H1 (cell line): ENCODE data around the gene PTPN18. TPM values are rescaled to one million over a fixed set of nuclear protein-coding genes. Genes with fewer than 3 reads are reported as not detected.

Experiments used
- CTCF ChIA-PET: fragments of 300-600 bp; sonication (Branson Sonifier 250); formaldehyde crosslinking; loops from one replicate; lab custom pipeline; 2021; ENCODE audit not compliant: partially characterized antibody; lab: Charles Lee
- POLR2A ChIA-PET: fragments of 300-600 bp; sonication (Branson Sonifier 250); formaldehyde crosslinking; loops from one replicate; lab custom pipeline; 2021; ENCODE audit warnings: inconsistent platforms; ENCODE audit not compliant: partially characterized antibody; lab: Charles Lee
- DNase-seq, 2 experiments: peaks; one replicate each; pipeline versions ENCODE4 v3.0.0 to v3.0.0-alpha.2; 2010 to 2022; ENCODE audit warnings: low spot score in 2 of 2, low read depth in 1 of 2, mixed read lengths in 1 of 2
- FAIRE-seq: peaks from 2 replicates; lab custom pipeline; 2011; peaks lifted over from hg19 to GRCh38; lab: Jason Lieb, UNC
- H2AFZ ChIP-seq: 2 replicates; pipeline ENCODE4 v1.8.1; 2012; ENCODE audit warnings: low read length, inconsistent platforms
- H2AK5ac ChIP-seq: 2 replicates; pipeline ENCODE4 v1.6.1; 2013; ENCODE audit warnings: low read depth, low read length
- H2BK120ac ChIP-seq: replicated peaks from 2 replicates; pipeline ENCODE3; 2013; ENCODE audit warnings: low read depth, low read length, inconsistent platforms
- H2BK12ac ChIP-seq: 2 replicates; pipeline ENCODE4 v1.6.1; 2013; ENCODE audit warnings: low read depth, low read length
- H2BK15ac ChIP-seq: 2 replicates; pipeline ENCODE4 v1.6.1; 2013; ENCODE audit warnings: low read length
- H2BK20ac ChIP-seq: 2 replicates; pipeline ENCODE4 v1.6.1; 2013; ENCODE audit warnings: low read length
- H2BK5ac ChIP-seq: 2 replicates; pipeline ENCODE4 v1.6.1; 2013; ENCODE audit warnings: low read depth, low read length
- H3K14ac ChIP-seq: 2 replicates; pipeline ENCODE4 v1.6.1; 2013; ENCODE audit warnings: inconsistent platforms; ENCODE audit not compliant: insufficient read length
- H3K18ac ChIP-seq: 2 replicates; pipeline ENCODE4 v1.6.1; 2013; ENCODE audit warnings: low read length; ENCODE audit errors: extremely low read depth
- H3K23ac ChIP-seq: 2 replicates; pipeline ENCODE4 v1.6.1; 2013; ENCODE audit warnings: inconsistent platforms; ENCODE audit not compliant: insufficient read length
- H3K23me2 ChIP-seq: 2 replicates; pipeline ENCODE4 v1.6.1; 2013; ENCODE audit warnings: low read depth, low read length
- H3K27ac ChIP-seq: 2 replicates; pipeline ENCODE4 v1.6.1; 2011; ENCODE audit warnings: low read depth, low read length, inconsistent platforms
- H3K27me3 ChIP-seq, 4 experiments: replicated peaks in 1 of 4; 1 replicate in 1 of 4; 2 replicates in 3 of 4; pipeline versions ENCODE4 v1.6.1 to v1.8.1; 2011 to 2013; ENCODE audit warnings: low read length in 3 of 4, mild to moderate bottlenecking in 3 of 4, inconsistent platforms in 2 of 4, mixed read lengths in 2 of 4, moderate library complexity in 1 of 4; ENCODE audit not compliant: control insufficient read depth in 3 of 4, insufficient read depth in 3 of 4; ENCODE audit errors: extremely low read depth in 1 of 4
- H3K36me3 ChIP-seq, 4 experiments: 2 replicates each; pipeline versions ENCODE4 v1.6.1 to v1.8.1; 2011 to 2013; ENCODE audit warnings: mild to moderate bottlenecking in 4 of 4, low read length in 3 of 4, moderate library complexity in 2 of 4, control low read depth in 1 of 4, inconsistent platforms in 1 of 4; ENCODE audit not compliant: insufficient read depth in 4 of 4, control insufficient read depth in 2 of 4
- H3K4ac ChIP-seq: replicated peaks from 2 replicates; pipeline ENCODE3; 2013; ENCODE audit warnings: low read length, low read depth, mixed read lengths, inconsistent platforms; ENCODE audit not compliant: insufficient read length
- H3K4me1 ChIP-seq, 4 experiments: replicated peaks in 1 of 4; 1 replicate in 1 of 4; 2 replicates in 3 of 4; pipeline versions ENCODE4 v1.6.1 to v1.8.1; 2011 to 2013; ENCODE audit warnings: low read length in 3 of 4, inconsistent platforms in 2 of 4, mixed read lengths in 1 of 4; ENCODE audit not compliant: insufficient read depth in 4 of 4, control insufficient read depth in 3 of 4
- H3K4me2 ChIP-seq, 2 experiments: 2 replicates each; pipeline versions ENCODE4 v1.6.1 to v1.8.1; 2011 to 2013; ENCODE audit warnings: low read depth in 2 of 2, low read length in 2 of 2, control low read depth in 1 of 2, inconsistent platforms in 1 of 2, mild to moderate bottlenecking in 1 of 2; ENCODE audit not compliant: insufficient read depth in 1 of 2
- H3K4me3 ChIP-seq, 4 experiments: fragments of 200-600, 300-600 bp in 1 of 4; sonication (generic), shearing (Covaris generic), sonication (Bioruptor Twin) in 1 of 4; 2 replicates each; pipeline versions ENCODE4 v1.5.1 to v1.8.1; 2011 to 2016; ENCODE audit warnings: low read length in 4 of 4, low read depth in 3 of 4, control low read depth in 2 of 4, inconsistent platforms in 2 of 4, mild to moderate bottlenecking in 2 of 4, mixed read lengths in 1 of 4, moderate library complexity in 1 of 4; ENCODE audit not compliant: insufficient read depth in 2 of 4; ENCODE audit errors: extremely low read depth in 1 of 4
- H3K56ac ChIP-seq: replicated peaks from 2 replicates; pipeline ENCODE3; 2013; ENCODE audit warnings: low read depth, mild to moderate bottlenecking, mixed read lengths, low read length, inconsistent platforms; ENCODE audit not compliant: insufficient read length
- H3K79me1 ChIP-seq: 2 replicates; pipeline ENCODE4 v1.6.1; 2013; ENCODE audit warnings: low read depth, low read length, control low read depth
- H3K79me2 ChIP-seq, 2 experiments: 2 replicates each; pipeline versions ENCODE4 v1.6.1 to v1.8.1; 2012 to 2013; ENCODE audit warnings: low read length in 2 of 2, mild to moderate bottlenecking in 2 of 2, inconsistent platforms in 1 of 2; ENCODE audit not compliant: insufficient read depth in 2 of 2, control insufficient read depth in 1 of 2
- H3K9ac ChIP-seq, 4 experiments: replicated peaks in 1 of 4; 1 replicate in 1 of 4; 2 replicates in 3 of 4; pipeline versions ENCODE4 v1.6.1 to v1.8.1; 2011 to 2013; ENCODE audit warnings: low read depth in 3 of 4, low read length in 3 of 4, control low read depth in 2 of 4, mild to moderate bottlenecking in 2 of 4, moderate library complexity in 2 of 4, inconsistent platforms in 1 of 4; ENCODE audit errors: extremely low read depth in 1 of 4
- H3K9me3 ChIP-seq, 2 experiments: 2 replicates each; pipeline versions ENCODE4 v1.6.1 to v1.8.1; 2012 to 2013; ENCODE audit warnings: mild to moderate bottlenecking in 2 of 2, moderate library complexity in 2 of 2, control low read depth in 1 of 2, inconsistent platforms in 1 of 2, low read depth in 1 of 2, low read length in 1 of 2, mixed read lengths in 1 of 2; ENCODE audit not compliant: insufficient read depth in 2 of 2
- H4K20me1 ChIP-seq, 2 experiments: replicated peaks in 1 of 2; 2 replicates each; pipeline versions ENCODE3 to v1.8.1; 2011 to 2013; ENCODE audit warnings: inconsistent platforms in 2 of 2, low read length in 2 of 2, mild to moderate bottlenecking in 1 of 2; ENCODE audit not compliant: insufficient read depth in 2 of 2, control insufficient read depth in 1 of 2
- H4K5ac ChIP-seq: 2 replicates; pipeline ENCODE4 v1.6.1; 2013; ENCODE audit warnings: low read length, low read depth, mixed read lengths, inconsistent platforms; ENCODE audit not compliant: insufficient read length
- H4K8ac ChIP-seq: 2 replicates; pipeline ENCODE4 v1.8.0; 2013; ENCODE audit warnings: mild to moderate bottlenecking, moderate library complexity, low read length, inconsistent platforms; ENCODE audit not compliant: insufficient read depth; ENCODE audit errors: extremely low read depth
- H4K91ac ChIP-seq: replicated peaks from 2 replicates; pipeline ENCODE3; 2013; ENCODE audit warnings: low read length, mixed read lengths, inconsistent platforms; ENCODE audit not compliant: insufficient read length
- BACH1 ChIP-seq: IDR thresholded peaks from 2 replicates; pipeline ENCODE4 v1.6.1; 2012; ENCODE audit warnings: low read length, improper control_type of control experiment
- EZH2 ChIP-seq: fragments of 200-600 bp; sonication (generic); IDR thresholded peaks from 2 replicates; pipeline ENCODE4 v1.7.1; 2012; ENCODE audit warnings: low read depth, mild to moderate bottlenecking, moderate library complexity, low read length, inconsistent platforms; ENCODE audit not compliant: severe bottlenecking
- HDAC2 ChIP-seq, 2 experiments: fragments of 300-600 bp in 1 of 2; sonication (generic) in 1 of 2; IDR thresholded peaks; 2 replicates each; pipeline ENCODE4 v1.6.1; 2011 to 2012; ENCODE audit warnings: low read depth in 2 of 2, low read length in 2 of 2, mild to moderate bottlenecking in 2 of 2, moderate library complexity in 2 of 2, borderline replicate concordance in 1 of 2, inconsistent platforms in 1 of 2
- KDM5A ChIP-seq: fragments of 200-600 bp; IDR thresholded peaks from 2 replicates; pipeline ENCODE4 v1.7.1; 2012; ENCODE audit warnings: mild to moderate bottlenecking, low read length, inconsistent platforms, mixed read lengths
- NRF1 ChIP-seq: IDR thresholded peaks from 2 replicates; pipeline ENCODE4 v1.6.1; 2011; ENCODE audit warnings: mild to moderate bottlenecking, low read depth, low read length, improper control_type of control experiment
- RBBP5 ChIP-seq: IDR thresholded peaks from 2 replicates; pipeline ENCODE4 v1.7.1; 2012; ENCODE audit warnings: low read depth, mild to moderate bottlenecking, inconsistent platforms, low read length, moderate library complexity, borderline replicate concordance
- SP1 ChIP-seq: IDR thresholded peaks from 2 replicates; pipeline ENCODE4 v1.6.1; 2011; ENCODE audit warnings: low read depth, low read length
- SP4 ChIP-seq: IDR thresholded peaks from 2 replicates; pipeline ENCODE4 v1.6.1; 2012; ENCODE audit warnings: low read length, inconsistent platforms
- TAF1 ChIP-seq: IDR thresholded peaks from 2 replicates; pipeline ENCODE4 v1.6.1; 2011; ENCODE audit warnings: mild to moderate bottlenecking, low read depth, low read length
- WGBS, 2 experiments: shearing (Covaris generic) in 1 of 2; methylation state at CpG; one replicate each; pipeline versions ENCODE4 v1.1.6 to v1.1.7; 2013 to 2015; ENCODE audit warnings: low lambda C conversion rate in 2 of 2, mixed read lengths in 2 of 2, inconsistent platforms in 1 of 2, low coverage in 1 of 2, missing lambda C conversion rate in 1 of 2; ENCODE audit not compliant: insufficient replicate concordance in 2 of 2, insufficient coverage in 1 of 2, insufficient read length in 1 of 2; ENCODE audit errors: extremely low coverage in 1 of 2, missing lambda C conversion rate in 1 of 2; 5-methylcytosine and 5-hydroxymethylcytosine counted together
- polyA plus RNA-seq, 7 experiments: library from polyadenylated mRNA; depleted of rRNA in 3 of 7; stranded (reverse) in 5 of 7; unstranded in 2 of 7; fragments of >200 nt in 5 of 7; fragments of 200-250 nt in 2 of 7; gene quantifications; 1 replicate in 5 of 7; 2 replicates in 1 of 7; 4 replicates in 1 of 7; pipeline versions ENCODE4 v1.2.1 to v1.2.3, GENCODE V29; 2011 to 2013; ENCODE audit warnings: missing spikeins in 2 of 7, mixed read lengths in 2 of 7
- total RNA-seq: library from RNA; stranded (reverse); fragmentation: NEBNext Ultra II Directional; extraction: Animal tissue kit (Norgen Biotek cat#: 25700); gene quantifications from 2 replicates; pipeline ENCODE4 v1.2.1, GENCODE V29; 2021

Gene PTPN18
- total and polyA plus RNA-seq, 2 of the 8 experiments (the other 6 are each of a cell fraction or from before 2014, with no cell fraction given) = 13.2 to 14.7 TPM

DNA sequence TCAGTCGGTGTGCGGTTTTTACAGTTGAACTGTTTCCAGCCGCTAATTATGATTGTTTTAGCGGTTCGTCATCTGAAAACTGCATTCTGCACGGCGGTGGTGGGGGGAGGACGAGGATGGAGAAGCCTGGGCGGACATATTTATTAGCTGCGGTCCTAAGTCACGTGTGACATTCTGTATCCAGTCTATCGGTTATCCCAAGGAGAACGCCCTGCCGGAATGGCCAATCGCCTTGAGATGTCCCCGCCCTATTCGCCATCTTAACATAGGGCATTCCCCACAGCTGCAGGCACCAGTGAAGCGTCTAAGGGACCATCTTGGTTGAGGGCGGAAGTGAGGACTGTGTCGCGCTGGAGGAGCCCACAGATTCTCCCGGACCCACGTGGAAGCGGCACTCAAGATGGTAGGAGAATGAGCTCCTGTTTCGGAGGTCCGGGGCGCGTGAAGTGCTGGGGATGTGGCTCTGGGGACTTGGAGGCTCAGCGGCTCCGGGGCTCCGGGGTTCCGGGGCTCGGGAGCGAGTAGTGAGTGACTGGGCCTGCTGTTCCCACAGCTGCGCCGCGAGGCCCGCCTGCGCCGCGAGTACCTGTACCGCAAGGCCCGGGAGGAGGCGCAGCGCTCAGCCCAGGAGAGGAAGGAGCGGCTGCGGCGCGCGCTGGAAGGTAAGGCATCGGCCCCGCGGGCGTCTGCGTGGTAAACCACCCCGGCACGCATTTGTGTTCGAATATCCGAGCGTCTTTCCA, 13.2 kb upstream of the PTPN18 start, which contains the start of gene IMP4:
Gene IMP4 (plus strand): TSS at position 365 of the 743 bp plus-strand sequence. CDS start 36 bp downstream, at position 401.
- peaks cover 0 to 15% of the 10 kb centered on the region in 2 experiments; a peak in 2 of 4 replicates for H3K79me2 ChIP-seq
- peak within 1 kb of the TSS; percentile 66 for H4K8ac ChIP-seq
- peak; percentile 55 for FAIRE-seq
- H3K23ac ChIP-seq = no peak within 1 kb of the TSS
- H2AFZ ChIP-seq = peak within 1 kb of the TSS; percentile 91
- no peak within 1 kb of the TSS for H2BK12ac ChIP-seq
- peaks cover 9% of the 10 kb centered on the region for H3K79me1 ChIP-seq
- peak; percentile 89 to 94 for DNase-seq
- H3K9ac ChIP-seq = peak within 1 kb of the TSS; percentile 77 to 94 (median 81)
- H3K36me3 ChIP-seq = peaks cover 16 to 35% (median 31%) of the 10 kb centered on the region in 4 experiments
- H3K4me1 ChIP-seq = peaks cover 0 to 3% (median under 1%) of the 10 kb centered on the region in 4 experiments; a peak in 3 of 7 replicates
- WGBS, 2 experiments = 1% methylated on average over 60 of the region's 60 CpGs; no CpG with 5 or more reads in 1 of the 2 experiments
- peaks cover 1 to 15% of the 10 kb centered on the region in 2 experiments for H4K20me1 ChIP-seq
- peak within 1 kb of the TSS; percentile 72; the same call in 1 of the 2 replicates for H2BK15ac ChIP-seq
- peak within 1 kb of the TSS; percentile 84 for H3K27ac ChIP-seq
- peak within 1 kb of the TSS; percentile 59 for H4K91ac ChIP-seq
- no peak within 1 kb of the TSS for H2BK20ac ChIP-seq
- CTCF ChIA-PET = interaction anchor here (0.6 to 3.4 kb wide), 8 partner anchors 10 to 119 kb away, joined by 3 to 28 read pairs (median 7); no protein-coding TSS in a partner anchor
- no peak within 1 kb of the TSS; the same call in 1 of the 2 replicates for H2AK5ac ChIP-seq
- POLR2A ChIA-PET = interaction anchor here (0.7 to 4.2 kb wide), 12 partner anchors 10 to 613 kb away, joined by 3 to 72 read pairs (median 6); partner anchors contain the start of genes PTPN18 and SMPD4
- H3K18ac ChIP-seq = peak within 1 kb of the TSS; percentile 84
- peak within 1 kb of the TSS; percentile 62 to 89 for H3K4me2 ChIP-seq
- no peaks in the 10 kb centered on the region for H3K23me2 ChIP-seq
- peak within 1 kb of the TSS; percentile 67 for H4K5ac ChIP-seq
- peak within 1 kb of the TSS; percentile 65 for H3K56ac ChIP-seq
- H3K27me3 ChIP-seq = no peaks in the 10 kb centered on the region
- peak within 1 kb of the TSS; percentile 77 to 93 (median 84) for H3K4me3 ChIP-seq
- peak within 1 kb of the TSS; percentile 38; the same call in 1 of the 2 replicates for H2BK5ac ChIP-seq
- H3K9me3 ChIP-seq = no peaks in the 10 kb centered on the region
- no peak within 1 kb of the TSS for H2BK120ac ChIP-seq
- H3K14ac ChIP-seq = no peak within 1 kb of the TSS
- H3K4ac ChIP-seq = no peak within 1 kb of the TSS
- TF ChIP-seq BACH1 = peak; percentile 93
- peak; percentile 69 to 76; a peak in 1 of 4 replicates for TF ChIP-seq HDAC2 (IDR thresholded peaks at IDR 0.05; ENCODE audit: borderline replicate concordance in 1 of 2, low read depth in 2 of 2, low read length in 2 of 2)
- TF ChIP-seq EZH2 = no peak
- 0 out of 2 replicates have a peak, but pooled peaks have one; percentile 3 for TF ChIP-seq KDM5A
- 0 out of 2 replicates have a peak, but pooled peaks have one; percentile 68 for TF ChIP-seq RBBP5
- TF ChIP-seq NRF1 = no peak
- TF ChIP-seq SP1 = 0 out of 2 replicates have a peak, but pooled peaks have one; percentile 56
- peak; percentile 67 for TF ChIP-seq TAF1
- peak; percentile 76; the same call in 1 of the 2 replicates for TF ChIP-seq SP4
